HG02943 (cell line): ENCODE results near the gene PRIM2.
"Not testable (repeated sequence)": the region's sequence is repeated elsewhere in the genome, so short reads cannot be mapped to it uniquely, and the experiment has no call there.

ENCODE experiments used
- ATAC-seq: cut with Tn5 transposase; IDR thresholded peaks from one replicate; pipeline ENCODE4 v1.9.1; 2021; ENCODE audit warnings: mild to moderate bottlenecking, low read depth, moderate library complexity; ENCODE audit not compliant: unreplicated experiment

Gene PRIM2

GRCh38 chr6:57307850-57308249 is 9.6 kb upstream of the PRIM2 start:
- no peak for ATAC-seq

GRCh38 chr6:57308755-57309154 is 8.7 kb upstream of the PRIM2 start:
- not testable (repeated sequence) for ATAC-seq

- not testable (repeated sequence) for ATAC-seq
These were observed 7.2 kb upstream of the PRIM2 start for GRCh38 chr6:57310095-57310816.

GRCh38 chr6:57310817-57311157 is 6.6 kb upstream of the PRIM2 start:
- ATAC-seq = no peak

GRCh38 chr6:57311300-57312003 is 6.0 kb upstream of the PRIM2 start:
- ATAC-seq = not testable (repeated sequence)

- ATAC-seq = no peak
These were observed 5.5 kb upstream of the PRIM2 start for GRCh38 chr6:57312004-57312345.

- no peak for ATAC-seq
These were observed 4.4 kb upstream of the PRIM2 start for GRCh38 chr6:57313009-57313408.

- ATAC-seq = no peak
These were observed 3.5 kb upstream of the PRIM2 start for GRCh38 chr6:57313711-57314471.

- ATAC-seq = no peak
These were observed 2.3 kb upstream of the PRIM2 start for GRCh38 chr6:57315111-57315510.

- ATAC-seq = no peak
These were observed 1.6 kb upstream of the PRIM2 start for GRCh38 chr6:57315851-57316250.

- peak; percentile 91 for ATAC-seq
These were observed 810 bp upstream of the PRIM2 start for GRCh38 chr6:57316581-57317059.

GRCh38 chr6:57324538-57324937 is 7.1 kb downstream of the PRIM2 start:
- no peak for ATAC-seq

- ATAC-seq = no peak
These were observed 9.9 kb downstream of the PRIM2 start for GRCh38 chr6:57327311-57327710.

GRCh38 chr6:57328074-57328473 is 10.6 kb downstream of the PRIM2 start:
- no peak for ATAC-seq

- no peak for ATAC-seq
These were observed 12.5 kb downstream of the PRIM2 start for GRCh38 chr6:57329933-57330332.

- no peak for ATAC-seq
These were observed 24.8 kb downstream of the PRIM2 start for GRCh38 chr6:57342148-57342669.

GRCh38 chr6:57343342-57343741 is 25.9 kb downstream of the PRIM2 start:
- not testable (repeated sequence) for ATAC-seq

GRCh38 chr6:57346715-57347114 is 29.3 kb downstream of the PRIM2 start:
- not testable (repeated sequence) for ATAC-seq

- ATAC-seq = not testable (repeated sequence)
These were observed 30.2 kb downstream of the PRIM2 start for GRCh38 chr6:57347597-57347996.

GRCh38 chr6:57350443-57350842 is 33.0 kb downstream of the PRIM2 start:
- not testable (repeated sequence) for ATAC-seq

- ATAC-seq = not testable (repeated sequence)
These were observed 35.2 kb downstream of the PRIM2 start for GRCh38 chr6:57352596-57352995.
